AG09319 (cell line): ENCODE results near the gene CEBPB.

Experiments used
- DNase-seq: peaks from one replicate; pipeline ENCODE4 v3.0.0-alpha.2; 2010; ENCODE audit warnings: low read depth; ENCODE audit errors: extremely low read depth
- CTCF ChIP-seq: IDR thresholded peaks from 2 replicates; pipeline ENCODE4 v1.5.1; 2011; ENCODE audit warnings: low read depth, mild to moderate bottlenecking, inconsistent platforms, low read length, moderate library complexity

Gene CEBPB

GRCh38 chr20:50194831-50195523, 4.3 kb downstream of the CEBPB start:
- no peak for DNase-seq
- TF ChIP-seq CTCF = no peak

GRCh38 chr20:50195524-50196120, 5.0 kb downstream of the CEBPB start:
- TF ChIP-seq CTCF = no peak
- DNase-seq = no peak

- no peak for DNase-seq
- TF ChIP-seq CTCF = no peak
Measured at GRCh38 chr20:50196248-50196647, 5.6 kb downstream of the CEBPB start.

GRCh38 chr20:50196896-50197295, 6.3 kb downstream of the CEBPB start:
- no peak for DNase-seq
- no peak for TF ChIP-seq CTCF

- TF ChIP-seq CTCF = no peak
- no peak for DNase-seq
Measured at GRCh38 chr20:50197463-50198179, 7.0 kb downstream of the CEBPB start.

GRCh38 chr20:50198180-50198666, 7.6 kb downstream of the CEBPB start:
- no peak for DNase-seq
- no peak for TF ChIP-seq CTCF

GRCh38 chr20:50198716-50199115, 8.1 kb downstream of the CEBPB start:
- TF ChIP-seq CTCF = no peak
- DNase-seq = no peak
